Superior temporal gyrus (tissue), 1 donor: ENCODE results near the gene PCDHB13.

ENCODE experiments used
- DNase-seq: peaks from one replicate; pipeline ENCODE4 v3.0.0-alpha.2; 2016; ENCODE audit errors: extremely low spot score

PCDHB13 gene

DNA sequence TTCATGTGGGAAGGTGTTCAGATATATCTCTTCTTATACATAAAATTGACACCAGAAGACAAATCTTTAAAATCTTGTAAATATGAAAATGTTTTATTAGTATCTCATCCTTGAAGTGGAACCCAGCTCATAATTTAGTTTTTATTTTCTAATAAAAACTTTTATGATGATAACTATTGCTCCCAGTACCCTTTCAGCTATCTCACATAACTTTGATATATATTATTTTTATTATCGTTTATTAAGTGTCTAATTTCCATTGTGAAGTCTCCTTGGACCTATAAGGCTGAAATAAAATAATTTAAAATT lies 47.5 kb downstream of the PCDHB13 start:
- DNase-seq, result no peak
